Peyer's patch (tissue), 4 donors: ENCODE results near the gene CLASRP.

Experiments used
- CTCF ChIP-seq, 6 experiments: fragments of 450-650 bp in 4 of 6; fragments of 200-600 bp in 2 of 6; sonication (generic) in 1 of 6; IDR thresholded peaks; one replicate each; pipeline ENCODE4 v1.5.1; 2017 to 2019; ENCODE audit warnings: antibody characterized with exemption in 6 of 6, mild to moderate bottlenecking in 3 of 6, moderate library complexity in 1 of 6
- POLR2A ChIP-seq, 2 donors: fragments of 450-650 bp; IDR thresholded peaks; one replicate each; pipeline ENCODE4 v1.5.1; 2017; ENCODE audit warnings: antibody characterized with exemption in 2 of 2, mild to moderate bottlenecking in 2 of 2, moderate library complexity in 2 of 2

- TF ChIP-seq CTCF (IDR thresholded peaks at IDR 0.05) (peak in 3 of 6 experiments; percentile 9 to 42 (median 20)), POLR2A (IDR thresholded peaks at IDR 0.05) (peak in 1 of 2 donors; percentile 51)
These were observed 40.4 kb downstream of the CLASRP start, which contains the start of gene GEMIN7 for GRCh38 chr19:45079063-45079910.
